ENCODE results near the gene IRAG1.
"Not testable (repeated sequence)": the region's sequence is repeated elsewhere in the genome, so short reads cannot be mapped to it uniquely, and the experiment has no call there.

IRAG1 gene

GRCh38 chr11:10709299-10710086, 15.9 kb upstream of the IRAG1 start:
- no peak for DNase-seq

- DNase-seq: no peak
Observed at GRCh38 chr11:10708131-10708530, 14.6 kb upstream of the IRAG1 start.

- no peak for DNase-seq
Observed at GRCh38 chr11:10701982-10702381, 8.4 kb upstream of the IRAG1 start.

- no peak for DNase-seq
Observed at GRCh38 chr11:10699072-10699471, 5.5 kb upstream of the IRAG1 start.

- no peak for DNase-seq
Observed at GRCh38 chr11:10697323-10697620, 3.7 kb upstream of the IRAG1 start.

- peak in 1 of 58 donors; percentile 32 for DNase-seq
Observed at GRCh38 chr11:10696468-10697322, 3.1 kb upstream of the IRAG1 start.

GRCh38 chr11:10695833-10696232, 2.3 kb upstream of the IRAG1 start:
- DNase-seq: no peak

- no peak for DNase-seq
Observed at GRCh38 chr11:10694486-10695239, 1.1 kb upstream of the IRAG1 start.

GRCh38 chr11:10692531-10693115, 932 bp downstream of the IRAG1 start:
- DNase-seq: no peak

- no peak for DNase-seq
Observed at GRCh38 chr11:10688401-10688800, 5.2 kb downstream of the IRAG1 start.

- DNase-seq: no peak
Observed at GRCh38 chr11:10686311-10686710, 7.2 kb downstream of the IRAG1 start.

- DNase-seq: peak in 2 of 58 donors; percentile 16 to 19
Observed at GRCh38 chr11:10683429-10683828, 10.1 kb downstream of the IRAG1 start.

- no peak for DNase-seq
Observed at GRCh38 chr11:10680956-10681487, 12.5 kb downstream of the IRAG1 start.

GRCh38 chr11:10680279-10680678, 13.3 kb downstream of the IRAG1 start:
- DNase-seq: not testable (repeated sequence)

- no peak for DNase-seq
Observed at GRCh38 chr11:10679644-10680043, 13.9 kb downstream of the IRAG1 start.

GRCh38 chr11:10678101-10678500, 15.5 kb downstream of the IRAG1 start:
- DNase-seq: no peak

- DNase-seq: no peak
Observed at GRCh38 chr11:10676919-10677318, 16.6 kb downstream of the IRAG1 start.

- DNase-seq: peak in 52 of 58 donors; percentile 14 to 90 (median 62)
Observed at GRCh38 chr11:10674911-10675440, 18.6 kb downstream of the IRAG1 start.

GRCh38 chr11:10674440-10674855, 19.1 kb downstream of the IRAG1 start:
- DNase-seq: peak in 13 of 58 donors; percentile 10 to 73 (median 42)

- no peak for DNase-seq
Observed at GRCh38 chr11:10673501-10674062, 20.0 kb downstream of the IRAG1 start.

- DNase-seq: no peak
Observed at GRCh38 chr11:10670099-10670498, 23.5 kb downstream of the IRAG1 start.
